ENCODE results near the gene NEK10. TPM values are rescaled to one million over a fixed set of nuclear protein-coding genes. Genes with fewer than 3 reads are reported as not detected.
"Not testable (repeated sequence)": the region's sequence is repeated elsewhere in the genome, so short reads cannot be mapped to it uniquely, and the experiment has no call there.

NEK10 gene
- total RNA-seq, 2 experiments from 2014 or later = 0.28 to 1.3 TPM

DNA sequence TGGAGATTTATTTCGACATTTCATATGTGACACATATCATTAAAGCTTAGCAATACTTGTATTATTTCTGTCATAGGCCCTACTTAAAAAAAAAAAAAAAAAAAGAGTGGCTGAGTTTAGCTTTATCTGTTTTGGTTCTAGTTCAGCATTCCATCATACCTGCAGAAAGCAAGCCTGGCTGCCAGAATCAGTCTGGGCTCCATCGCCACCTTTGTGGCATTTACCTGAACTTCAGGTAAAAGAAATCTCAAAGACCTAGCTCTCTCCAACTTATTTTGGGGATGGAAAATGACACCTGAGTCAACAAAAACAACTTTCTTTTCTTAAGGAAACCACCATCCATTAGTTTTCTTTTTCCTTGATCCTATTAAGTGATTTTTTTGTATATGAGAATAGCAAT is 82.1 kb downstream of the NEK10 start:
- POLR2A ChIA-PET = interaction anchor here (0.6 to 2.8 kb wide), 4 partner anchors 13 to 1924 kb away, joined by 3 to 8 read pairs (median 5); no protein-coding TSS in a partner anchor
- Histone ChIP-seq H3K27ac (ENCODE audit: low read depth, low read length, poor library complexity, severe bottlenecking) (no peak overlapping the region), H2AFZ (ENCODE audit: low read length) (no peak overlapping the region), H3K4me1 (ENCODE audit: insufficient read depth, low read length, poor library complexity, severe bottlenecking) (no peaks in the 10 kb centered on the region), H4K20me1 (ENCODE audit: insufficient read depth, low read length) (no peaks in the 10 kb centered on the region), H3K36me3 (ENCODE audit: insufficient read depth, low read length) (no peaks in the 10 kb centered on the region), H3K79me2 (ENCODE audit: insufficient read depth, low read depth, low read length) (no peaks in the 10 kb centered on the region), H3K9me2 (ENCODE audit: insufficient read depth, low read length) (no peaks in the 10 kb centered on the region), H3K9me3 (ENCODE audit: low read length) (no peaks in the 10 kb centered on the region), H3K4me3 (ENCODE audit: low read depth, low read length, poor library complexity, severe bottlenecking) (no peak overlapping the region), H3K4me2 (ENCODE audit: low read length) (no peak overlapping the region)
- intact Hi-C loops (cut with micrococcal nuclease; ENCODE audit: unreplicated experiment) = no loop called here
- no peak for DNase-seq (ENCODE audit: low spot score)
- CTCF ChIA-PET (ENCODE audit: unreplicated experiment) = no interaction called here
- BruUV-seq (replicated peaks) = no TSS peak
- TF ChIP-seq, protein P1, sequence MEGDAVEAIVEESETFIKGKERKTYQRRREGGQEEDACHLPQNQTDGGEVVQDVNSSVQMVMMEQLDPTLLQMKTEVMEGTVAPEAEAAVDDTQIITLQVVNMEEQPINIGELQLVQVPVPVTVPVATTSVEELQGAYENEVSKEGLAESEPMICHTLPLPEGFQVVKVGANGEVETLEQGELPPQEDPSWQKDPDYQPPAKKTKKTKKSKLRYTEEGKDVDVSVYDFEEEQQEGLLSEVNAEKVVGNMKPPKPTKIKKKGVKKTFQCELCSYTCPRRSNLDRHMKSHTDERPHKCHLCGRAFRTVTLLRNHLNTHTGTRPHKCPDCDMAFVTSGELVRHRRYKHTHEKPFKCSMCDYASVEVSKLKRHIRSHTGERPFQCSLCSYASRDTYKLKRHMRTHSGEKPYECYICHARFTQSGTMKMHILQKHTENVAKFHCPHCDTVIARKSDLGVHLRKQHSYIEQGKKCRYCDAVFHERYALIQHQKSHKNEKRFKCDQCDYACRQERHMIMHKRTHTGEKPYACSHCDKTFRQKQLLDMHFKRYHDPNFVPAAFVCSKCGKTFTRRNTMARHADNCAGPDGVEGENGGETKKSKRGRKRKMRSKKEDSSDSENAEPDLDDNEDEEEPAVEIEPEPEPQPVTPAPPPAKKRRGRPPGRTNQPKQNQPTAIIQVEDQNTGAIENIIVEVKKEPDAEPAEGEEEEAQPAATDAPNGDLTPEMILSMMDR (conservative IDR thresholded peaks at IDR 0.05; ENCODE audit: low read length) = no peak
- no peak for TF ChIP-seq EZH2phosphoT487 (IDR thresholded peaks at IDR 0.05; ENCODE audit: borderline replicate concordance, low read depth, low read length)

DNA sequence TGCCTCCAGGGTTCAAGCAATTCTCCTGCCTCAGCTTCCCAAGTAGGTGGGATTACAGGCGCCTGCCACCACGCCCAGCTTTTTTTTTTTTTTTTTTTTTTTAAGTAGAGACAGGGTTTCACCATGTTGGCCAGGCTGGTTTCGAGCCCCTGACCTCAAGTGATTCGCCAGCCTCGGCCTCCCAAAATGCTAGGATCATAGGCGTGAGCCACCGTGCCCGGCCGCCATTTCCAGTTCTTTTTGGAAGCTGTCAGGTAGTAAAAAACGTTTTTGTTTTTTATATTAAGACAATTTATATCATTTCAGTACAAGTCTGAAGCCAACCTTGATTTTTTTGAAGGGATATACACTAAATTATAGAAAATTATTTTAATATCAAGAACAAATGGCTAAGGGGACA is 82.7 kb downstream of the NEK10 start:
- H3K9me3 ChIP-seq (ENCODE audit: low read length); H3K9me2 ChIP-seq (ENCODE audit: insufficient read depth, low read length); DNase-seq (ENCODE audit: low spot score); intact Hi-C loops (cut with micrococcal nuclease; ENCODE audit: unreplicated experiment); H3K4me2 ChIP-seq (ENCODE audit: low read length); CTCF ChIA-PET (ENCODE audit: unreplicated experiment); H2AFZ ChIP-seq (ENCODE audit: low read length); H4K20me1 ChIP-seq (ENCODE audit: insufficient read depth, low read length); H3K4me1 ChIP-seq (ENCODE audit: insufficient read depth, low read length, poor library complexity, severe bottlenecking); BruUV-seq (replicated peaks); H3K79me2 ChIP-seq (ENCODE audit: insufficient read depth, low read depth, low read length); H3K4me3 ChIP-seq (ENCODE audit: low read depth, low read length, poor library complexity, severe bottlenecking); H3K27ac ChIP-seq (ENCODE audit: low read depth, low read length, poor library complexity, severe bottlenecking); H3K36me3 ChIP-seq (ENCODE audit: insufficient read depth, low read length): not testable (repeated sequence)
- POLR2A ChIA-PET = interaction anchor here (0.6 to 2.8 kb wide), 5 partner anchors 12 to 1924 kb away, joined by 3 to 8 read pairs (median 4); no protein-coding TSS in a partner anchor

DNA sequence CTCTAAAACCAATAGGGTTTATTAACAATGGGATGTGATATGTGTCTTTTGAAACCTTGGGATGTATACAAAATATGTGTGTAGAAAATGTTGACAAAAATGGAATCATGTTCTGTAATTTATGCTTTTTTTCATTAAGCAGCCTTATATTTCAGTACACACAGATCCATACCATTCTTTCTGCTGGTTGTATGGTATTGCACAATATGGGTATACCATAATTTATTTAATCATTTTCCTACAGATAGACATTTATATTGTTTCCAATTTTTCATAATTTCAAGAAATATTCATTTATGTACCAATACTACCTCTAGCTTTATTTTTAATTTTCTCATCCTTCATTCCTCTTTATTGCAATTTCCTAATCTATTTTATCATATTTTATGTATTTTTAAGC is 83.5 kb downstream of the NEK10 start:
- ChIA-PET POLR2A (interaction anchor here (0.6 to 2.8 kb wide), 4 partner anchors 11 to 666 kb away, joined by 4 to 8 read pairs (median 5); no protein-coding TSS in a partner anchor), CTCF (ENCODE audit: unreplicated experiment) (no interaction called here)
- no peaks in the 10 kb centered on the region for H3K9me3 ChIP-seq (ENCODE audit: low read length)
- no peak for TF ChIP-seq EZH2phosphoT487 (IDR thresholded peaks at IDR 0.05; ENCODE audit: borderline replicate concordance, low read depth, low read length)
- TF ChIP-seq, protein P1 (conservative IDR thresholded peaks at IDR 0.05; ENCODE audit: low read length) = no peak
- H3K4me3 ChIP-seq (ENCODE audit: low read depth, low read length, poor library complexity, severe bottlenecking) = no peak overlapping the region
- H3K9me2 ChIP-seq (ENCODE audit: insufficient read depth, low read length) = no peaks in the 10 kb centered on the region
- H3K4me2 ChIP-seq (ENCODE audit: low read length) = no peak overlapping the region
- no peaks in the 10 kb centered on the region for H4K20me1 ChIP-seq (ENCODE audit: insufficient read depth, low read length)
- no peaks in the 10 kb centered on the region for H3K36me3 ChIP-seq (ENCODE audit: insufficient read depth, low read length)
- no peak overlapping the region for H2AFZ ChIP-seq (ENCODE audit: low read length)
- no peak overlapping the region for H3K27ac ChIP-seq (ENCODE audit: low read depth, low read length, poor library complexity, severe bottlenecking)
- intact Hi-C loops (cut with micrococcal nuclease; ENCODE audit: unreplicated experiment) = no loop called here
- no peaks in the 10 kb centered on the region for H3K4me1 ChIP-seq (ENCODE audit: insufficient read depth, low read length, poor library complexity, severe bottlenecking)
- BruUV-seq (replicated peaks) = no TSS peak
- no peak for DNase-seq (ENCODE audit: low spot score)
- no peaks in the 10 kb centered on the region for H3K79me2 ChIP-seq (ENCODE audit: insufficient read depth, low read depth, low read length)

All from OCI-LY7 (cell line).